IMR-90 (cell line): ENCODE data around the gene CLHC1.

Experiments used
- BHLHE40 ChIP-seq: fragments of 150-350 bp; IDR thresholded peaks from 2 replicates; pipeline ENCODE4 v1.6.1; 2016; ENCODE audit warnings: mild to moderate bottlenecking, low read depth, low read length
- CEBPB ChIP-seq: IDR thresholded peaks from 2 replicates; pipeline ENCODE4 v1.6.1; 2012; ENCODE audit warnings: low read depth, low read length, improper control_type of control experiment
- CHD1 ChIP-seq: IDR thresholded peaks from 2 replicates; pipeline ENCODE4 v1.6.1; 2012; ENCODE audit warnings: low read depth, low read length, improper control_type of control experiment
- CTCF ChIP-seq: conservative IDR thresholded peaks from 2 replicates; pipeline ENCODE4 v1.5.1; 2012; ENCODE audit warnings: mild to moderate bottlenecking, low read depth, low read length, improper control_type of control experiment
- MAZ ChIP-seq: IDR thresholded peaks from 2 replicates; pipeline ENCODE4 v1.6.1; 2012; ENCODE audit warnings: low read depth, mild to moderate bottlenecking, low read length, improper control_type of control experiment, moderate library complexity, borderline replicate concordance
- MXI1 ChIP-seq: IDR thresholded peaks from 2 replicates; pipeline ENCODE4 v1.6.1; 2012; ENCODE audit warnings: low read depth, mild to moderate bottlenecking, low read length, moderate library complexity, borderline replicate concordance
- POLR2A ChIP-seq: IDR thresholded peaks from 2 replicates; pipeline ENCODE4 v1.6.1; 2012; ENCODE audit warnings: mild to moderate bottlenecking, low read depth, low read length
- RAD21 ChIP-seq: IDR thresholded peaks from 2 replicates; pipeline ENCODE4 v1.6.1; 2012; ENCODE audit warnings: low read length, improper control_type of control experiment
- USF2 ChIP-seq: fragments of 150-350 bp; IDR thresholded peaks from 2 replicates; pipeline ENCODE4 v1.6.1; 2017; ENCODE audit warnings: mild to moderate bottlenecking, antibody characterized with exemption, low read length, low read depth
- TF ChIP-seq, protein P1 (sequence below): fragments of 150-350 bp; IDR thresholded peaks from 2 replicates; pipeline ENCODE4 v1.6.1; 2016; ENCODE audit warnings: low read depth, mild to moderate bottlenecking, low read length, moderate library complexity, borderline replicate concordance

DNA sequence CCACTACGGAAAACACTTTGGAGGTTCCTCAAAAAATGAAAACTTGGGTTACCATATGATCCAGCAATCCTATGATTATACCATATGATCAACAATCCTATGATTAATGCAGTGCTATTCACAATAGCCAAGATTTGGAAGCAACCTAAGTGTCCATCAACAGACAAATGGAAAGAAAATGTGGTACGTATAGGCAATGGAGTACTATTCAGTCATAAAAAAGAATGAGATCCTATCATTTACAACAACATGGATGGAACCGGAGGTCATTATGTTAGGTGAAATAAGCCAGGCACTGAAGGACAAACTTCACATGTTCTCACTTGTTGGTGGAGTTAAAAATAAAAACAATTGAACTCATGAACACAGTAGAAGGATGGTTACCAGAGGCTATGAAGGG is 27.6 kb downstream of the CLHC1 start:
- no peak for TF ChIP-seq MXI1
- no peak for TF ChIP-seq CTCF
- TF ChIP-seq CEBPB = no peak
- TF ChIP-seq USF2 = no peak
- no peak for TF ChIP-seq BHLHE40
- no peak for TF ChIP-seq POLR2A
- TF ChIP-seq CHD1 = no peak
- TF ChIP-seq, protein P1, sequence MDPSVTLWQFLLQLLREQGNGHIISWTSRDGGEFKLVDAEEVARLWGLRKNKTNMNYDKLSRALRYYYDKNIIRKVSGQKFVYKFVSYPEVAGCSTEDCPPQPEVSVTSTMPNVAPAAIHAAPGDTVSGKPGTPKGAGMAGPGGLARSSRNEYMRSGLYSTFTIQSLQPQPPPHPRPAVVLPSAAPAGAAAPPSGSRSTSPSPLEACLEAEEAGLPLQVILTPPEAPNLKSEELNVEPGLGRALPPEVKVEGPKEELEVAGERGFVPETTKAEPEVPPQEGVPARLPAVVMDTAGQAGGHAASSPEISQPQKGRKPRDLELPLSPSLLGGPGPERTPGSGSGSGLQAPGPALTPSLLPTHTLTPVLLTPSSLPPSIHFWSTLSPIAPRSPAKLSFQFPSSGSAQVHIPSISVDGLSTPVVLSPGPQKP = no peak
- TF ChIP-seq RAD21 = no peak
- TF ChIP-seq MAZ = no peak
